Muscle layer of duodenum (tissue), 2 donors: Measurements from ENCODE around the gene KCNA10.

Experiments
- H3K27ac ChIP-seq: one replicate; pipeline ENCODE4 v1.7.0; 2013; ENCODE audit warnings: mild to moderate bottlenecking, low read length
- H3K27me3 ChIP-seq: one replicate; pipeline ENCODE4 v1.7.0; 2013; ENCODE audit warnings: low read depth, mild to moderate bottlenecking, control low read depth, low read length
- H3K36me3 ChIP-seq, 2 donors: one replicate each; pipeline ENCODE4 v1.7.0; 2013; ENCODE audit warnings: low read length in 2 of 2, control low read depth in 1 of 2, mild to moderate bottlenecking in 1 of 2; ENCODE audit not compliant: insufficient read depth in 2 of 2, control insufficient read depth in 1 of 2
- H3K4me1 ChIP-seq, 2 donors: one replicate each; pipeline ENCODE4 v1.7.0; 2013; ENCODE audit warnings: low read length in 2 of 2, mild to moderate bottlenecking in 2 of 2, control low read depth in 1 of 2, moderate library complexity in 1 of 2; ENCODE audit not compliant: insufficient read depth in 2 of 2, control insufficient read depth in 1 of 2
- H3K4me3 ChIP-seq, 2 donors: one replicate each; pipeline ENCODE4 v1.7.0; 2013; ENCODE audit warnings: low read length in 2 of 2, low read depth in 1 of 2, mild to moderate bottlenecking in 1 of 2
- H3K9me3 ChIP-seq, 2 donors: one replicate each; pipeline ENCODE4 v1.7.0; 2013; ENCODE audit warnings: low read length in 2 of 2, control low read depth in 1 of 2, mild to moderate bottlenecking in 1 of 2; ENCODE audit not compliant: control insufficient read depth in 1 of 2
- donor health status: healthy.

KCNA10 gene

DNA sequence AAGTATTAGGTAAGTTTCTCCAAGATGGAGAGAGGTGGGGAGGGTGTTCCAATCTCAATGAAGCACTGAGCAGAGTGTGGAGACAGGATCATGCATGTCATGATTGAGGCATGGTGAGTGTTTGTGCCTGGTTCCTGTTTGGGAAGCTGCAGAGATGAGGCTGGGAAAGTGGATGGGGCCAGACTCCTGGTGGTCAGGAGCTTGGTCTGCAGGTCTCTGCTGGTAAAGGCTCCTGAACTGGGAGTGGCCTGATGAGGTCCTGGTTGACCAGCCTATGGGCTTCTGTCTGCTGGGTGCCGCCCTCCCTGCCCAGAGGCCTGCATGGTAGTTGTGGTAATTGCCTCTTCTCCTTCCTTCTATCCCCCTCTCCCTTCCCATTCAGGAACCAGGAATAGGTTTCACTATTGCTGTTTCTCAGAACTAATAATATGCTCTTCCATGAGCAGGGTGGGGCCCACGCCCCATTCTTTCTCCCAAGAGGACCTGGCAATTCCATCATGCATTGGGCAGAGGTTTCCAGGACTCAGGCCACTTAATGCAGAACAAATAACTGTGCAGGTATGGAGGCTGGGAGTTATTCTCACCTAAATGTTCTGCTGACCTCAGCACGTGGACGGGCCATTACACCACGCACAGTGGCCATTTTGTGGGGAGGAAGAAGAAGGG, 43.5 kb downstream of the KCNA10 start:
- Histone ChIP-seq H3K9me3 (no peaks in the 10 kb centered on the region), H3K4me3 (no peak overlapping the region), H3K27me3 (no peaks in the 10 kb centered on the region), H3K36me3 (no peaks in the 10 kb centered on the region), H3K27ac (no peak overlapping the region), H3K4me1 (no peaks in the 10 kb centered on the region)

- Histone ChIP-seq H3K27me3 (no peaks in the 10 kb centered on the region), H3K27ac (no peak overlapping the region), H3K9me3 (no peaks in the 10 kb centered on the region), H3K4me1 (no peaks in the 10 kb centered on the region), H3K36me3 (no peaks in the 10 kb centered on the region), H3K4me3 (no peak overlapping the region)
Observed at GRCh38 chr1:110474444-110474843, 44.5 kb downstream of the KCNA10 start.

GRCh38 chr1:110472546-110472945, 46.4 kb downstream of the KCNA10 start:
- no peak overlapping the region for H3K4me3 ChIP-seq
- H3K36me3 ChIP-seq: no peaks in the 10 kb centered on the region
- no peak overlapping the region for H3K27ac ChIP-seq
- H3K27me3 ChIP-seq: no peaks in the 10 kb centered on the region
- H3K9me3 ChIP-seq: no peaks in the 10 kb centered on the region
- no peaks in the 10 kb centered on the region for H3K4me1 ChIP-seq

DNA sequence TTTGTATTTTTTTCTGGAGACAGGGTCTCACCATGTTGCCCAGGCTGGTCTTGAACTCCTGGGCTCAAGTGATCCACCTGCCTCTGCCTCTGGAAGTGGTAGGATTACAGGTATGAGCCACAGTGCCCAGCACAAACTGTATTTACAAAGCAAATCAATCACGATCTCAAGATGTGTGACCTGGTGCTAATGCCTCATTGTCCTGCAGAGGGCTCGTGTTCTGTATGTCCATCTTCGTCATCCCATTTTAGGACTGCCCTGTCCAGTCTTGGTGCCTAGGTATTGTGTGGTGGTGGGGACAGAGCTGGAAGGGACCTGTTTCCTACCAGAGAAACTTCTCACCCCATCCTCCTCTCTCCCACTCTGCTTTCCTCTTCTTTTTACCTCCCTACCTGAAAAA, 47.8 kb downstream of the KCNA10 start:
- H3K27ac ChIP-seq: no peak overlapping the region
- H3K36me3 ChIP-seq: no peaks in the 10 kb centered on the region
- H3K4me3 ChIP-seq: no peak overlapping the region
- no peaks in the 10 kb centered on the region for H3K27me3 ChIP-seq
- H3K9me3 ChIP-seq: no peaks in the 10 kb centered on the region
- no peaks in the 10 kb centered on the region for H3K4me1 ChIP-seq
